Measurements from ENCODE around the gene HSD17B2. TPM values are rescaled to one million over a fixed set of nuclear protein-coding genes. Genes with fewer than 3 reads are reported as not detected.

The HSD17B2 gene
- total and polyA plus RNA-seq, 4 donors, result 47.7 to 126 (median 103) TPM

GRCh38 chr16:82081264-82081663, 46.2 kb downstream of the HSD17B2 start:
- H3K36me3 ChIP-seq (ENCODE audit: control insufficient read depth in 4 of 4, insufficient read depth in 3 of 4, low read depth in 1 of 4, low read length in 3 of 4), result no peaks in the 10 kb centered on the region
- no peaks in the 10 kb centered on the region for H3K9me3 ChIP-seq (ENCODE audit: control insufficient read depth in 4 of 4, low read length in 3 of 4)
- no peaks in the 10 kb centered on the region for H3K27me3 ChIP-seq (ENCODE audit: control insufficient read depth in 4 of 4, insufficient read depth in 4 of 4, low read length in 3 of 4)
- no peak for TF ChIP-seq MAX (IDR thresholded peaks at IDR 0.05)
- TF ChIP-seq FOXA2 (IDR thresholded peaks at IDR 0.05), result no peak
- TF ChIP-seq FOXA1 (IDR thresholded peaks at IDR 0.05), result no peak
- no peak for TF ChIP-seq CTCF (IDR thresholded peaks at IDR 0.05; ENCODE audit: low read depth, low read length, missing input control)
- no peak for TF ChIP-seq ZBTB33 (IDR thresholded peaks at IDR 0.05)
- TF ChIP-seq TAF1 (conservative IDR thresholded peaks at IDR 0.05), result no peak
- TF ChIP-seq HNF4G (IDR thresholded peaks at IDR 0.05), result no peak
- no peak for TF ChIP-seq EGR1 (IDR thresholded peaks at IDR 0.05; ENCODE audit: low read depth in 2 of 2)
- no peak for TF ChIP-seq SP1 (IDR thresholded peaks at IDR 0.05)
- no peak for TF ChIP-seq HNF4A (conservative IDR thresholded peaks at IDR 0.05)
- no peak for TF ChIP-seq ATF3 (IDR thresholded peaks at IDR 0.05)
- no peak for TF ChIP-seq JUND (IDR thresholded peaks at IDR 0.05)
- H3K4me3 ChIP-seq (ENCODE audit: low read depth in 1 of 3, low read length in 3 of 3), result no peak overlapping the region
- DNase-seq (ENCODE audit: low spot score), result no peak
- 61% methylated on average over 3 of the region's 3 CpGs for WGBS
- H3K4me1 ChIP-seq (ENCODE audit: control insufficient read depth in 4 of 4, insufficient read depth in 4 of 4, low read length in 3 of 4), result peaks cover 9 to 59% (median 45%) of the 10 kb centered on the region in 4 donors
- no peak overlapping the region for H3K9ac ChIP-seq (ENCODE audit: low read depth in 1 of 2, low read length in 2 of 2)
- H3K27ac ChIP-seq (ENCODE audit: low read depth in 1 of 2, low read length in 2 of 2), result peak overlapping the region; percentile 61 to 64

GRCh38 chr16:82082097-82082496, 47.0 kb downstream of the HSD17B2 start:
- peaks cover 9 to 67% (median 48%) of the 10 kb centered on the region in 4 donors for H3K4me1 ChIP-seq (ENCODE audit: control insufficient read depth in 4 of 4, insufficient read depth in 4 of 4, low read length in 3 of 4)
- no peaks in the 10 kb centered on the region for H3K27me3 ChIP-seq (ENCODE audit: control insufficient read depth in 4 of 4, insufficient read depth in 4 of 4, low read length in 3 of 4)
- WGBS, result 65% methylated on average over 1 of the region's 1 CpG
- TF ChIP-seq MAX (IDR thresholded peaks at IDR 0.05) (peak; percentile 54), EGR1 (IDR thresholded peaks at IDR 0.05; ENCODE audit: low read depth in 2 of 2) (no peak), REST (IDR thresholded peaks at IDR 0.05) (no peak), SP1 (IDR thresholded peaks at IDR 0.05) (no peak), ZBTB33 (IDR thresholded peaks at IDR 0.05) (no peak), RAD21 (IDR thresholded peaks at IDR 0.05) (peak; percentile 19 to 22), YY1 (IDR thresholded peaks at IDR 0.05) (peak; percentile 66), RXRA (IDR thresholded peaks at IDR 0.05) (peak; percentile 51 to 85), ATF3 (IDR thresholded peaks at IDR 0.05) (no peak), CTCF (IDR thresholded peaks at IDR 0.05; ENCODE audit: low read depth, low read length, missing input control) (no peak), TAF1 (conservative IDR thresholded peaks at IDR 0.05) (no peak), HNF4G (IDR thresholded peaks at IDR 0.05) (no peak), NR2F2 (IDR thresholded peaks at IDR 0.05) (no peak), GABPA (IDR thresholded peaks at IDR 0.05 in 1 of 2, conservative IDR thresholded peaks at IDR 0.05 in 1 of 2) (no peak), FOXA1 (IDR thresholded peaks at IDR 0.05) (no peak), FOXA2 (IDR thresholded peaks at IDR 0.05) (peak; percentile 64), JUND (IDR thresholded peaks at IDR 0.05) (no peak), HNF4A (conservative IDR thresholded peaks at IDR 0.05) (peak; percentile 38 to 73)
- H3K9ac ChIP-seq (ENCODE audit: low read depth in 1 of 2, low read length in 2 of 2), result peak overlapping the region in 1 of 2 donors; percentile 60
- DNase-seq (ENCODE audit: low spot score), result no peak
- H3K27ac ChIP-seq (ENCODE audit: low read depth in 1 of 2, low read length in 2 of 2), result peak overlapping the region; percentile 88 to 90
- H3K9me3 ChIP-seq (ENCODE audit: control insufficient read depth in 4 of 4, low read length in 3 of 4), result no peaks in the 10 kb centered on the region
- peaks cover 0 to 2% (median 0%) of the 10 kb centered on the region in 4 donors for H3K36me3 ChIP-seq (ENCODE audit: control insufficient read depth in 4 of 4, insufficient read depth in 3 of 4, low read depth in 1 of 4, low read length in 3 of 4)
- no peak overlapping the region for H3K4me3 ChIP-seq (ENCODE audit: low read depth in 1 of 3, low read length in 3 of 3)
